GM18502 (cell line): Measurements from ENCODE around the gene OTOA.
"Not testable (repeated sequence)": the region's sequence is repeated elsewhere in the genome, so short reads cannot be mapped to it uniquely, and the experiment has no call there.

Source experiments
- ATAC-seq: cut with Tn5 transposase; IDR thresholded peaks from one replicate; pipeline ENCODE4 v1.9.1; 2021; ENCODE audit warnings: mild to moderate bottlenecking; ENCODE audit not compliant: unreplicated experiment, poor library complexity

The OTOA gene

GRCh38 chr16:21667575-21667974 lies 3.8 kb downstream of the OTOA start:
- ATAC-seq, result no peak

- ATAC-seq, result no peak
Observed at GRCh38 chr16:21673469-21673868, 9.7 kb downstream of the OTOA start.

GRCh38 chr16:21674456-21674855 lies 10.7 kb downstream of the OTOA start:
- not testable (repeated sequence) for ATAC-seq

GRCh38 chr16:21680714-21681113 lies 16.9 kb downstream of the OTOA start:
- ATAC-seq, result not testable (repeated sequence)

GRCh38 chr16:21683184-21683583 lies 19.4 kb downstream of the OTOA start:
- no peak for ATAC-seq

GRCh38 chr16:21684199-21684598 lies 20.4 kb downstream of the OTOA start:
- ATAC-seq, result no peak

- ATAC-seq, result no peak
Observed at GRCh38 chr16:21685034-21685455, 21.3 kb downstream of the OTOA start.

- no peak for ATAC-seq
Observed at GRCh38 chr16:21689107-21689506, 25.3 kb downstream of the OTOA start.

- ATAC-seq, result not testable (repeated sequence)
Observed at GRCh38 chr16:21690967-21691366, 27.2 kb downstream of the OTOA start.

- ATAC-seq, result no peak
Observed at GRCh38 chr16:21694609-21695008, 30.8 kb downstream of the OTOA start.

- no peak for ATAC-seq
Observed at GRCh38 chr16:21697032-21697431, 33.3 kb downstream of the OTOA start.

GRCh38 chr16:21698169-21699032 lies 34.6 kb downstream of the OTOA start:
- ATAC-seq, result no peak

GRCh38 chr16:21701271-21701670 lies 37.5 kb downstream of the OTOA start:
- no peak for ATAC-seq

- ATAC-seq, result no peak
Observed at GRCh38 chr16:21702276-21702675, 38.5 kb downstream of the OTOA start.

GRCh38 chr16:21703156-21703555 lies 39.4 kb downstream of the OTOA start:
- no peak for ATAC-seq

GRCh38 chr16:21703589-21704174 lies 39.9 kb downstream of the OTOA start:
- ATAC-seq, result peak; percentile 63

- ATAC-seq, result no peak
Observed at GRCh38 chr16:21704266-21704665, 40.5 kb downstream of the OTOA start.

- no peak for ATAC-seq
Observed at GRCh38 chr16:21704733-21705132, 41.0 kb downstream of the OTOA start.

- no peak for ATAC-seq
Observed at GRCh38 chr16:21708533-21709115, 44.9 kb downstream of the OTOA start.

- no peak for ATAC-seq
Observed at GRCh38 chr16:21710938-21711337, 47.2 kb downstream of the OTOA start.

GRCh38 chr16:21713549-21714368 lies 50.0 kb downstream of the OTOA start:
- no peak for ATAC-seq
